ENCODE data around the gene C16orf89. TPM values are rescaled to one million over a fixed set of nuclear protein-coding genes. Genes with fewer than 3 reads are reported as not detected.
"Not testable (repeated sequence)": the region's sequence is repeated elsewhere in the genome, so short reads cannot be mapped to it uniquely, and the experiment has no call there.

Gene C16orf89
- total RNA-seq, 1 experiment from 2014 or later = not detected

DNA sequence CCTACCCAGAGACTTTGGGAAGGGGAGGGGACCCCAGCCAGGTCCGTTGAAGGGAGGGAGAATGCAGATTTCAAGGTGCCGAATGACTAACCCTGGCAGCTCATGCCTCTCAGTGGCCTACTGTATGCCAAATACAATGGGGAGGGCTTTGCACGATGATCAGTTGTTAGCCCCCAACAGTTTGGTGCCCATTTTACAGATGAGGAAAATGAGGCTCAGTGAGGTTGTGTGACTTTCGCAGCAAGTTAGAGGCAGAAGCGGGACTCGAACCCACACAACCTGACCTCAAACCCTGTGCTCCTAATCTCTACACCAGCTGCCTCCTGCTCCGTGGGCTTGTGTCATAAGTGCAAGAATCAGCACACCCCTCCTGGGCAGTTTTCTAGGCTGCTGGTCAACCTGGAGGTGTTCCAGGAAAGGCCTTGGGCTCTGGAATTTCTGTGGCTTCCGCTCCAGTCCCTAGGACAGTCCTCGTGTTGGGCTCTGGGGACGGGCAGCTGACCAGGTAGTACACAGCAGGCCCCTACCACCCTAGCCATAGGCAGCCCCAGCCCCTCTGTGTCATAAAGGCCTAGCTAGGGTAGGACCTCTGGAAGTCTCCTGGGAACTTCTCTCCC is 20.1 kb downstream of the C16orf89 start:
- no peaks in the 10 kb centered on the region for H3K27me3 ChIP-seq (replicated peaks; ENCODE audit: control insufficient read depth, insufficient read depth, low read length)
- H3K36me3 ChIP-seq (ENCODE audit: control insufficient read depth, insufficient read depth, low read length) = no peaks in the 10 kb centered on the region
- Mint-ChIP-seq H3K27ac (ENCODE audit: unreplicated experiment) (no peak overlapping the region), H3K4me3 (ENCODE audit: unreplicated experiment) (no peak overlapping the region), H3K4me1 (ENCODE audit: low read depth, unreplicated experiment) (peaks cover 7% of the 10 kb centered on the region), H3K27me3 (ENCODE audit: insufficient read depth, unreplicated experiment) (peaks cover 14% of the 10 kb centered on the region), H3K36me3 (ENCODE audit: insufficient read depth, unreplicated experiment) (no peaks in the 10 kb centered on the region), H3K9me3 (ENCODE audit: unreplicated experiment) (peaks cover 9% of the 10 kb centered on the region)
- intact Hi-C loops (cut with micrococcal nuclease; ENCODE audit: unreplicated experiment) = no loop called here
- POLR2A ChIA-PET = no interaction called here
- CTCF ChIA-PET = no interaction called here
- no TSS peak for BruUV-seq (replicated peaks)
- H3K4me3 ChIP-seq (ENCODE audit: low read depth, low read length) = no peak overlapping the region
- no peaks in the 10 kb centered on the region; the same call in none of the 2 replicates for H3K9me3 ChIP-seq
- no peak for DNase-seq
- TF ChIP-seq CTCF (IDR thresholded peaks at IDR 0.05; ENCODE audit: insufficient read depth in 1 of 2, low read depth in 1 of 2, low read length in 1 of 2, severe bottlenecking in 1 of 2, unreplicated experiment in 1 of 2) = no peak
- H3K4me1 ChIP-seq = peaks cover 5% of the 10 kb centered on the region; the same call in 1 of the 2 replicates

DNA sequence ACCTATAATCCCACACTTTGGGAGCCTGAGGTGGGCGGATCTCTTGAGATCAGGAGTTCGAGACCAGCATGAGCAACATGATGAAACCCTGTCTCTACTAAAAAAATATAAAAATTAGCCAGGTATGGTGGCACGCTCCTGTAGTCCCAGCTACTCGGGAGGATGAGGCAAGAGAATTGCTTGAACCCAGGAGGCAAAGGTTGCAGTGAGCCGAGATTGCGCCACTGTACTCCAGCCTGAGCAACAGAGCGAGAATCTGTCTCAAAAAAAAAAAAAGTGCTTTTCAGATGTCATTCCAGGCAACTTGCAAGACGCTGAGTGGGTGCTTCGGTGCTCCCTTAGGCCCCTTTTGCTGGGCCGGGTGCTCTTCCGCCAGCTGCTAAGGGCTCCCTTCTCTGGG is 21.2 kb downstream of the C16orf89 start:
- CTCF ChIA-PET; H3K4me3 Mint-ChIP-seq (ENCODE audit: unreplicated experiment); H3K27ac Mint-ChIP-seq (ENCODE audit: unreplicated experiment); H3K36me3 ChIP-seq (ENCODE audit: control insufficient read depth, insufficient read depth, low read length); BruUV-seq (replicated peaks); H3K9me3 ChIP-seq; H3K4me3 ChIP-seq (ENCODE audit: low read depth, low read length); H3K4me1 Mint-ChIP-seq (ENCODE audit: low read depth, unreplicated experiment); intact Hi-C loops (cut with micrococcal nuclease; ENCODE audit: unreplicated experiment); H3K36me3 Mint-ChIP-seq (ENCODE audit: insufficient read depth, unreplicated experiment); H3K27me3 ChIP-seq (replicated peaks; ENCODE audit: control insufficient read depth, insufficient read depth, low read length); POLR2A ChIA-PET; DNase-seq; H3K9me3 Mint-ChIP-seq (ENCODE audit: unreplicated experiment); H3K4me1 ChIP-seq: not testable (repeated sequence)
- peaks cover 11% of the 10 kb centered on the region for H3K27me3 Mint-ChIP-seq (ENCODE audit: insufficient read depth, unreplicated experiment)

DNA sequence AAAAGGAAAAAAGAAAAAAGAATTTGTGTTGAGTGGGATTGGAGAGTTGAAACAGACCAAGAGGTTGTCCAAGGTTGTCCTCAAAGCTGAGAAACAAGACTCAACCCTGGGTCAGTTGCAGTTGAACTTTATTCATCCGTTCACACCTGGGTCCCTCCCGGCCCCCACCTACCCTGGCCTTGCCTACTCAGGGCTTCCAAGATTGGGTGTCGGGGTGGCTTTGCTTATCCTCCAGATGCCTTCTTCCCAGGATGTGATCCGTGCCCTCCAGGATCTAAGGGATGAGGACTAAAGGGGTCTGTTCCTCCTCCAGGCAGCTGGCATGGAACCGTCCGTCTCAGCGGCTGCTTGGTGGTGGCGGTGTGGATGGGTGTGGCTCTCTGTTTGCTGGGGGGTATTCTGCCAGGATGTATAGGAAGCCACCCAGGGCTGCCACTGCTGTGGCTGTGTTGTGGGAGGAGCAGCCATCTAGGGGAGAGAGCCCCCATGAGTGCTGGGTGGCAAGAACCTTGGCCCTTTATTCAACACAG is 21.7 kb downstream of the C16orf89 start:
- POLR2A ChIA-PET = no interaction called here
- no peaks in the 10 kb centered on the region for H3K36me3 Mint-ChIP-seq (ENCODE audit: insufficient read depth, unreplicated experiment)
- no peak overlapping the region for H3K27ac Mint-ChIP-seq (ENCODE audit: unreplicated experiment)

More for the DNA sequence above, 21.7 kb downstream of the C16orf89 start:
- H3K27me3 ChIP-seq (replicated peaks; ENCODE audit: control insufficient read depth, insufficient read depth, low read length) = no peaks in the 10 kb centered on the region
- H3K4me3 Mint-ChIP-seq (ENCODE audit: unreplicated experiment) = no peak overlapping the region
- H3K4me1 Mint-ChIP-seq (ENCODE audit: low read depth, unreplicated experiment) = peaks cover 9% of the 10 kb centered on the region
- H3K9me3 ChIP-seq = no peaks in the 10 kb centered on the region; the same call in 1 of the 2 replicates
- no TSS peak for BruUV-seq (replicated peaks)
- no peaks in the 10 kb centered on the region for H3K36me3 ChIP-seq (ENCODE audit: control insufficient read depth, insufficient read depth, low read length)
- DNase-seq = no peak
- H3K9me3 Mint-ChIP-seq (ENCODE audit: unreplicated experiment) = no peaks in the 10 kb centered on the region
- H3K27me3 Mint-ChIP-seq (ENCODE audit: insufficient read depth, unreplicated experiment) = peaks cover 7% of the 10 kb centered on the region
- CTCF ChIA-PET = interaction anchor here (0.7 kb wide), 1 partner anchor 18 kb away, joined by 3 read pairs; no protein-coding TSS in a partner anchor
- H3K4me1 ChIP-seq = peaks cover 5% of the 10 kb centered on the region; the same call in 1 of the 2 replicates
- intact Hi-C loops (cut with micrococcal nuclease; ENCODE audit: unreplicated experiment) = no loop called here
- TF ChIP-seq CTCF (IDR thresholded peaks at IDR 0.05; ENCODE audit: insufficient read depth in 1 of 2, low read depth in 1 of 2, low read length in 1 of 2, severe bottlenecking in 1 of 2, unreplicated experiment in 1 of 2) = no peak
- no peak overlapping the region for H3K4me3 ChIP-seq (ENCODE audit: low read depth, low read length)
